HCT116 (cell line): Measurements from ENCODE around the gene SLC25A19. TPM values are rescaled to one million over a fixed set of nuclear protein-coding genes. Genes with fewer than 3 reads are reported as not detected.

Source experiments
- ATAC-seq: fragments of 200-7000 bp; cut with Tn5 transposase; 2 replicates; pipeline ENCODE4 v1.9.1; 2020; ENCODE audit warnings: mild to moderate bottlenecking, moderate library complexity
- BruUV-seq: library from RNA; stranded (reverse); fragments of 400-500 nt; replicated peaks from 2 replicates; lab custom pipeline; 2021; lab: Mats Ljungman, UMichigan
- CTCF ChIA-PET: fragments of 300-600 bp; sonication (Branson Sonifier 250); formaldehyde crosslinking; loops from one replicate; lab custom pipeline; 2021; ENCODE audit warnings: antibody characterized with exemption; lab: Charles Lee
- POLR2A ChIA-PET: fragments of 300-600, 350-600 bp; sonication (Branson Sonifier 250); formaldehyde crosslinking; loops from one replicate; lab custom pipeline; 2021; ENCODE audit warnings: antibody characterized with exemption; lab: Charles Lee
- RAD21 ChIA-PET, 2 experiments: fragments of 300-600 bp; sonication (Branson Sonifier 250); formaldehyde crosslinking; loops; one replicate each; lab custom pipeline; 2023; ENCODE audit warnings: low total read pairs in 2 of 2; ENCODE audit not compliant: uncharacterized antibody in 2 of 2, unreplicated experiment in 2 of 2, low non-redundant PET in 1 of 2; lab: Charles Lee
- DNase-seq: peaks from one replicate; pipeline ENCODE4 v3.0.0-alpha.2; 2010; ENCODE audit warnings: low read depth, low spot score
- H2AFZ ChIP-seq: fragments of 200-600 bp; shearing (Covaris generic), sonication (generic); 2 replicates; pipeline ENCODE4 v1.6.1; 2017; ENCODE audit warnings: low read depth, mixed run types, mixed read lengths, antibody characterized with exemption, low read length; ENCODE audit not compliant: poor library complexity, severe bottlenecking
- H3K27ac ChIP-seq: 2 replicates; pipeline ENCODE4 v1.5.1; 2012; ENCODE audit warnings: low read depth, low read length
- H3K27me3 ChIP-seq: fragments of 200-600 bp; sonication (generic); 2 replicates; pipeline ENCODE4 v1.6.1; 2016; ENCODE audit warnings: mixed run types, low read length, mixed read lengths; ENCODE audit not compliant: insufficient read depth
- H3K36me3 ChIP-seq, 2 experiments: fragments of 200-500 bp in 1 of 2; fragments of 200-600 bp in 1 of 2; sonication (Bioruptor generic) in 1 of 2; sonication (generic) in 1 of 2; 2 replicates each; pipeline versions ENCODE4 v1.5.1 to v1.6.1; 2014 to 2016; ENCODE audit warnings: low read length in 2 of 2, inconsistent platforms in 1 of 2, mixed read lengths in 1 of 2, mixed run types in 1 of 2; ENCODE audit not compliant: insufficient read depth in 2 of 2, control insufficient read depth in 1 of 2
- H3K4me1 ChIP-seq, 2 experiments: fragments of 200-600 bp in 1 of 2; sonication (generic) in 1 of 2; 2 replicates each; pipeline versions ENCODE4 v1.5.1 to v1.6.1; 2012 to 2017; ENCODE audit warnings: low read length in 2 of 2, inconsistent platforms in 1 of 2, mild to moderate bottlenecking in 1 of 2, mixed read lengths in 1 of 2, mixed run types in 1 of 2, moderate library complexity in 1 of 2; ENCODE audit not compliant: insufficient read depth in 2 of 2, control insufficient read depth in 1 of 2
- H3K4me2 ChIP-seq: fragments of 200-600 bp; sonication (generic); 2 replicates; pipeline ENCODE4 v1.6.1; 2017; ENCODE audit warnings: mixed run types, low read length, mixed read lengths
- H3K4me3 ChIP-seq, 2 experiments: fragments of 200-600 bp in 1 of 2; sonication (generic) in 1 of 2; replicated peaks in 1 of 2; 2 replicates each; pipeline ENCODE4 v1.5.1; 2011 to 2016; ENCODE audit warnings: low read length in 2 of 2, control low read depth in 1 of 2, low read depth in 1 of 2, mild to moderate bottlenecking in 1 of 2, mixed read lengths in 1 of 2, mixed run types in 1 of 2
- H3K79me2 ChIP-seq: fragments of 200-600 bp; sonication (generic); 2 replicates; pipeline ENCODE4 v1.6.1; 2017; ENCODE audit warnings: mild to moderate bottlenecking, mixed run types, low read length, moderate library complexity, mixed read lengths; ENCODE audit not compliant: insufficient read depth
- H3K9ac ChIP-seq: fragments of 200-600 bp; sonication (generic); 2 replicates; pipeline ENCODE4 v1.6.1; 2016; ENCODE audit warnings: low read length, mixed read lengths
- H3K9me2 ChIP-seq: fragments of 200-600 bp; sonication (generic), shearing (Covaris generic); 2 replicates; pipeline ENCODE4 v1.6.1; 2017; ENCODE audit warnings: mixed run types, mild to moderate bottlenecking, moderate library complexity; ENCODE audit not compliant: insufficient read depth
- H3K9me3 ChIP-seq, 2 experiments: fragments of 200-500 bp in 1 of 2; fragments of 200-600 bp in 1 of 2; sonication (Bioruptor generic) in 1 of 2; sonication (generic) in 1 of 2; 2 replicates each; pipeline ENCODE4 v1.6.1; 2014 to 2017; ENCODE audit warnings: low read length in 2 of 2, mixed read lengths in 2 of 2, inconsistent platforms in 1 of 2, low read depth in 1 of 2, mild to moderate bottlenecking in 1 of 2, mixed run types in 1 of 2, moderate library complexity in 1 of 2; ENCODE audit not compliant: control insufficient read depth in 1 of 2, insufficient read depth in 1 of 2
- H4K20me1 ChIP-seq: fragments of 200-600 bp; sonication (generic), shearing (Covaris generic); 2 replicates; pipeline ENCODE4 v1.6.1; 2017; ENCODE audit warnings: mixed run types, mild to moderate bottlenecking, moderate library complexity; ENCODE audit not compliant: insufficient read depth
- ATF3 ChIP-seq: IDR thresholded peaks from 2 replicates; pipeline ENCODE4 v1.6.1; 2012
- ELF1 ChIP-seq: IDR thresholded peaks from 2 replicates; pipeline ENCODE4 v1.6.1; 2012; ENCODE audit warnings: low read depth, borderline replicate concordance
- EZH2 ChIP-seq: fragments of 200-600 bp; sonication (generic); IDR thresholded peaks from 2 replicates; pipeline ENCODE4 v1.6.1; 2017; ENCODE audit warnings: antibody characterized with exemption, mixed run types
- JUND ChIP-seq: IDR thresholded peaks from 2 replicates; pipeline ENCODE4 v1.6.1; 2012
- POLR2A ChIP-seq: IDR thresholded peaks from 2 replicates; pipeline ENCODE4 v1.7.0; 2011; ENCODE audit warnings: borderline replicate concordance; ENCODE audit not compliant: insufficient read depth, insufficient read length; ENCODE audit errors: extremely low read depth
- POLR2AphosphoS5 ChIP-seq: IDR thresholded peaks from 2 replicates; pipeline ENCODE4 v1.6.1; 2011; ENCODE audit warnings: mild to moderate bottlenecking, low read depth, low read length, moderate library complexity
- REST ChIP-seq: IDR thresholded peaks from 2 replicates; pipeline ENCODE4 v1.6.1; 2012; ENCODE audit warnings: low read depth
- SP1 ChIP-seq: IDR thresholded peaks from 2 replicates; pipeline ENCODE4 v1.6.1; 2012; ENCODE audit warnings: low read depth
- SRF ChIP-seq: IDR thresholded peaks from 2 replicates; pipeline ENCODE4 v1.6.1; 2012; ENCODE audit warnings: low read depth
- ZBTB33 ChIP-seq: IDR thresholded peaks from 2 replicates; pipeline ENCODE4 v1.6.1; 2011; ENCODE audit warnings: mild to moderate bottlenecking, low read length, moderate library complexity; ENCODE audit not compliant: insufficient replicate concordance; ENCODE audit errors: extremely low read depth
- ZFX ChIP-seq: fragments of 450-650 bp; IDR thresholded peaks from 2 replicates; pipeline ENCODE4 v1.6.1; 2017
- ZNF274 ChIP-seq: fragments of 200-500 bp; sonication (Bioruptor generic); IDR thresholded peaks from 2 replicates; pipeline ENCODE4 v1.6.1; 2014; ENCODE audit warnings: mild to moderate bottlenecking, low read depth, low read length, inconsistent platforms
- intact Hi-C: fragments of 100-400 bp; cut with micrococcal nuclease; formaldehyde crosslinking; loops from 2 replicates; pipeline ENCODE4 v1.10.0; 2022
- total RNA-seq: library from RNA; stranded (reverse); gene quantifications from one replicate; pipeline ENCODE4 v1.2.1, GENCODE V29; 2021; ENCODE audit not compliant: unreplicated experiment

The SLC25A19 gene
- total RNA-seq, 1 experiment from 2014 or later: 38.7 TPM

GRCh38 chr17:75239778-75240393 lies 49.3 kb downstream of the SLC25A19 start:
- Histone ChIP-seq H3K9ac (no peak overlapping the region), H3K4me3 (no peak overlapping the region), H2AFZ (no peak overlapping the region), H3K79me2 (no peaks in the 10 kb centered on the region), H4K20me1 (peaks cover 6% of the 10 kb centered on the region; the same call in 1 of the 2 replicates), H3K4me2 (no peak overlapping the region), H3K27me3 (no peaks in the 10 kb centered on the region), H3K4me1 (peaks cover 0 to 11% of the 10 kb centered on the region in 2 experiments; a peak in 1 of 4 replicates), H3K9me2 (no peaks in the 10 kb centered on the region), H3K36me3 (peaks cover 66 to 83% of the 10 kb centered on the region in 2 experiments), H3K9me3 (no peaks in the 10 kb centered on the region), H3K27ac (peak overlapping the region; percentile 24; the same call in 1 of the 2 replicates)
- TF ChIP-seq ZBTB33 (no peak), REST (no peak), EZH2 (no peak), ZFX (no peak), SRF (no peak), SP1 (no peak), JUND (no peak), POLR2AphosphoS5 (no peak), ELF1 (no peak), ZNF274 (no peak), ATF3 (no peak), POLR2A (no peak)
- POLR2A ChIA-PET: interaction anchor here (0.6 to 1.5 kb wide), 4 partner anchors 22 to 126 kb away, joined by 3 to 6 read pairs (median 4); partner anchors contain the start of genes GGA3, MIF4GD and MRPS7
- RAD21 ChIA-PET: no interaction called here
- ATAC-seq (peak; percentile 1; the same call in 1 of the 2 replicates), DNase-seq (no peak)
- CTCF ChIA-PET: interaction anchor here (0.6 to 3.3 kb wide), 26 partner anchors 8 to 508 kb away, joined by 3 to 30 read pairs (median 4); partner anchors contain the start of genes GGA3, GRB2, JPT1 and MIF4GD
- BruUV-seq: no TSS peak
- intact Hi-C loops: loop anchor here (1.0 to 2.0 kb wide), 2 partner anchors 165 to 172 kb away; partner anchors contain the start of gene GRB2
